GM08714 (cell line): ENCODE measurements around the gene WDR37.
"Not testable (repeated sequence)": the region's sequence is repeated elsewhere in the genome, so short reads cannot be mapped to it uniquely, and the experiment has no call there.

ENCODE experiments used
- H3K4me3 ChIP-seq: fragments of 200-500 bp; sonication (Bioruptor generic); 2 replicates; pipeline ENCODE4 v1.5.1; 2014; ENCODE audit warnings: mild to moderate bottlenecking, low read length, inconsistent platforms
- ZNF274 ChIP-seq: IDR thresholded peaks from 2 replicates; pipeline ENCODE4 v1.6.1; 2012; ENCODE audit warnings: mild to moderate bottlenecking, low read depth, low read length

WDR37 gene

GRCh38 chr10:1159131-1160061 is 103.2 kb downstream of the WDR37 start:
- no peak overlapping the region for H3K4me3 ChIP-seq
- no peak for TF ChIP-seq ZNF274

- H3K4me3 ChIP-seq, result no peak overlapping the region
- TF ChIP-seq ZNF274, result no peak
Measured at GRCh38 chr10:1160561-1161314, 104.6 kb downstream of the WDR37 start.

- not testable (repeated sequence) for H3K4me3 ChIP-seq
Measured at GRCh38 chr10:1161315-1161673, 105.1 kb downstream of the WDR37 start.

GRCh38 chr10:1162481-1163203 is 106.5 kb downstream of the WDR37 start:
- H3K4me3 ChIP-seq, result no peak overlapping the region
- no peak for TF ChIP-seq ZNF274

- TF ChIP-seq ZNF274, result no peak
- H3K4me3 ChIP-seq, result no peak overlapping the region
Measured at GRCh38 chr10:1163204-1163660, 107.0 kb downstream of the WDR37 start.

- no peak for TF ChIP-seq ZNF274
- H3K4me3 ChIP-seq, result no peak overlapping the region
Measured at GRCh38 chr10:1163831-1164230, 107.6 kb downstream of the WDR37 start.

- H3K4me3 ChIP-seq, result no peak overlapping the region
- no peak for TF ChIP-seq ZNF274
Measured at GRCh38 chr10:1166101-1166827, 110.1 kb downstream of the WDR37 start.

GRCh38 chr10:1166828-1167275 is 110.7 kb downstream of the WDR37 start:
- H3K4me3 ChIP-seq, result no peak overlapping the region
- TF ChIP-seq ZNF274, result no peak

- no peak for TF ChIP-seq ZNF274
- H3K4me3 ChIP-seq, result no peak overlapping the region
Measured at GRCh38 chr10:1168763-1169162, 112.6 kb downstream of the WDR37 start.

- no peak for TF ChIP-seq ZNF274
Measured at GRCh38 chr10:1169186-1169885, 113.2 kb downstream of the WDR37 start.

GRCh38 chr10:1169981-1170866 is 114.0 kb downstream of the WDR37 start:
- no peak overlapping the region for H3K4me3 ChIP-seq
- no peak for TF ChIP-seq ZNF274

More at GRCh38 chr10:1169186-1169885, 113.2 kb downstream of the WDR37 start:
- no peak overlapping the region for H3K4me3 ChIP-seq

- H3K4me3 ChIP-seq, result no peak overlapping the region
- no peak for TF ChIP-seq ZNF274
Measured at GRCh38 chr10:1170867-1171180, 114.6 kb downstream of the WDR37 start.

GRCh38 chr10:1171182-1171581 is 115.0 kb downstream of the WDR37 start:
- H3K4me3 ChIP-seq, result no peak overlapping the region
- TF ChIP-seq ZNF274, result no peak
